Testis (tissue), 3 donors: ENCODE results near the gene OGG1. TPM values are rescaled to one million over a fixed set of nuclear protein-coding genes. Genes with fewer than 3 reads are reported as not detected.

Experiments used
- DNase-seq: peaks from one replicate; pipeline ENCODE4 v3.0.0-alpha.2; 2019
- H3K27ac ChIP-seq, 2 donors: fragments of 200-600 bp; sonication (generic); one replicate each; pipeline ENCODE4 v1.5.1; 2019
- H3K27me3 ChIP-seq: fragments of 200-600 bp; sonication (generic); one replicate; pipeline ENCODE4 v1.5.1; 2019
- H3K36me3 ChIP-seq: fragments of 200-600 bp; sonication (generic); one replicate; pipeline ENCODE4 v1.5.1; 2017; ENCODE audit warnings: low read depth; ENCODE audit errors: missing control alignments
- H3K4me1 ChIP-seq: fragments of 200-600 bp; sonication (generic); one replicate; pipeline ENCODE4 v1.5.1; 2019
- H3K4me3 ChIP-seq, 2 donors: fragments of 200-600 bp; sonication (generic); one replicate each; pipeline ENCODE4 v1.5.1; 2017 to 2019
- H3K9me3 ChIP-seq: fragments of 200-600 bp; sonication (generic); one replicate; pipeline ENCODE4 v1.5.1; 2017
- POLR2A ChIP-seq: fragments of 450-650 bp; IDR thresholded peaks from one replicate; pipeline ENCODE4 v1.6.1; 2017; ENCODE audit warnings: antibody characterized with exemption, mild to moderate bottlenecking, moderate library complexity
- WGBS, 2 donors: methylation state at CpG; one replicate each; pipeline ENCODE4 v1.1.5; 2018; 5-methylcytosine and 5-hydroxymethylcytosine counted together
- intact Hi-C: fragments of 100-400 bp; cut with DNase I; formaldehyde crosslinking; loops from one replicate; pipeline ENCODE4 v1.15.1; 2023; ENCODE audit warnings: low total_unique reads
- polyA plus RNA-seq: library from polyadenylated mRNA; stranded (reverse); fragments of 350-450 nt; fragmentation: Illumina TruSeq; extraction: RNeasy Lipid Tissue Mini Kit (QIAGEN cat#74804); gene quantifications from one replicate; pipeline ENCODE4 v1.2.3, GENCODE V29; 2014; ENCODE audit warnings: low read depth, low replicate concordance; ENCODE audit not compliant: insufficient read depth
- total RNA-seq, 2 donors: library from RNA; depleted of rRNA; stranded (reverse); fragments of >200 nt; gene quantifications; one replicate each; pipeline ENCODE4 v1.2.3, GENCODE V29; 2016
- TF ChIP-seq, protein P1 (sequence below), 3 experiments: fragments of 450-650 bp in 2 of 3; fragments of 200-600 bp in 1 of 3; sonication (generic) in 1 of 3; IDR thresholded peaks; one replicate each; pipeline ENCODE4 v1.5.1; 2016 to 2019; ENCODE audit warnings: antibody characterized with exemption in 3 of 3, mild to moderate bottlenecking in 2 of 3, moderate library complexity in 1 of 3

Gene OGG1
- total and polyA plus RNA-seq, 3 donors from 2014 or later = 18.8 to 36.4 (median 30.3) TPM

DNA sequence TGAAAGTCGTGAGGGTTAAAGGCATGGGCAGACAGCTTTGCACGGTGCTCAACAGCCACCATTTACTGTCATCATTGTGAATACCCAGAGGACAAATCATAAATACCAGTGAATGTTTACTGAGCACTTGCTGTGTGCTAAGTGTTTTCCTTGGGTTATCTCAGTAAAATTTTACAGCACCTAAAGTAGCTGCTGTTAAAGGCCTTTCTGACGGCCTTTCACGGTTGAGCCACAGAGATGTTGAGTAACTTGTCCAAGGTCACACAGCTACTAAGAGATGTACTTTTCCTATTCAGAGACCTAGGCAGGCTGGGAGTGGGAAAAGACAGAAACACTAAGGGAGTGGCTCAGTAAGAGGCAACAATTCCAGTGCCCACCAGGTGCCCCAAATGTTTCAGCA, 46.5 kb upstream of the OGG1 start:
- Histone ChIP-seq H3K9me3 (no peaks in the 10 kb centered on the region), H3K4me3 (no peak overlapping the region), H3K4me1 (no peaks in the 10 kb centered on the region), H3K36me3 (no peaks in the 10 kb centered on the region), H3K27me3 (no peaks in the 10 kb centered on the region), H3K27ac (no peak overlapping the region)
- intact Hi-C loops = no loop called here
- DNase-seq = no peak
- TF ChIP-seq, protein P1, sequence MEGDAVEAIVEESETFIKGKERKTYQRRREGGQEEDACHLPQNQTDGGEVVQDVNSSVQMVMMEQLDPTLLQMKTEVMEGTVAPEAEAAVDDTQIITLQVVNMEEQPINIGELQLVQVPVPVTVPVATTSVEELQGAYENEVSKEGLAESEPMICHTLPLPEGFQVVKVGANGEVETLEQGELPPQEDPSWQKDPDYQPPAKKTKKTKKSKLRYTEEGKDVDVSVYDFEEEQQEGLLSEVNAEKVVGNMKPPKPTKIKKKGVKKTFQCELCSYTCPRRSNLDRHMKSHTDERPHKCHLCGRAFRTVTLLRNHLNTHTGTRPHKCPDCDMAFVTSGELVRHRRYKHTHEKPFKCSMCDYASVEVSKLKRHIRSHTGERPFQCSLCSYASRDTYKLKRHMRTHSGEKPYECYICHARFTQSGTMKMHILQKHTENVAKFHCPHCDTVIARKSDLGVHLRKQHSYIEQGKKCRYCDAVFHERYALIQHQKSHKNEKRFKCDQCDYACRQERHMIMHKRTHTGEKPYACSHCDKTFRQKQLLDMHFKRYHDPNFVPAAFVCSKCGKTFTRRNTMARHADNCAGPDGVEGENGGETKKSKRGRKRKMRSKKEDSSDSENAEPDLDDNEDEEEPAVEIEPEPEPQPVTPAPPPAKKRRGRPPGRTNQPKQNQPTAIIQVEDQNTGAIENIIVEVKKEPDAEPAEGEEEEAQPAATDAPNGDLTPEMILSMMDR (IDR thresholded peaks at IDR 0.05) = no peak
- TF ChIP-seq POLR2A = no peak
- WGBS, 2 donors = 83 to 84% methylated on average over 4 of the region's 4 CpGs

DNA sequence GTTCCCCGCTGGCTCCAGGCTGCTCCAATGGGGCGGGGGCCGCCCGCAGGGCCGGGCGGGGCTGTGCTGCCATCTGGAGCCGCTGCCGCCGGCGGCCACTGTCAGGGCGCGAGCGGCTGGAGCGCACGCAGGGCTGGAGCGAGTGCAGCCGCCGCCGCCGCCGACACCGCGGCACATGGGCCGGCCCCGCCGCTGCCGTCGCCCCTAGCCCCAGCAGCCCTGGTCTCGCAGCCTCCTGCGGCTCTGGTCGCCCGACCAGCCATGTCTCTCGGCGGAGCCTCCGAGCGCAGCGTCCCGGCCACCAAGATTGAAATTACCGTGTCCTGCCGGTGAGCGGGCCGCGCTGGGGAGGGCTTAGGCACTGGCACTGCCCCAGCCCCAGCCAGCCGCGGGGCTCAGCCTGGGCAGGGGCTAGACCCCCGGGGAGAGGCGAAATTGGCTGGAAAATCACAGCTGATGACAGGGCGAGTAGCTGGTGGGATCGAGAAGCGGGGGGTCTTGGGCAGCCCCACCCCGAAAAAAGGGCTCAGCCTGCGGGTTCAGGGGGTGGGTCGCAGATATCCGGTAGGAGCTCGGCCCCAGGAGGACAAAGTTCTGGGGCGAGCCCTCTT, 45.9 kb upstream of the OGG1 start, which contains the start of gene CPNE9:
Gene CPNE9 (plus strand): TSS at position 98 of the 611 bp plus-strand sequence. CDS start 164 bp downstream, at position 262.
- WGBS, 2 donors = 2 to 3% methylated on average over 13 to 48 of the region's 56 CpGs
- H3K27ac ChIP-seq = no peak within 1 kb of the TSS
- H3K36me3 ChIP-seq = no peaks in the 10 kb centered on the region
- intact Hi-C loops = no loop called here
- H3K4me1 ChIP-seq = no peaks in the 10 kb centered on the region
- no peak for DNase-seq
- H3K9me3 ChIP-seq = no peaks in the 10 kb centered on the region
- TF ChIP-seq, protein P1 (IDR thresholded peaks at IDR 0.05) = no peak
- TF ChIP-seq POLR2A = no peak
- H3K4me3 ChIP-seq = peak within 1 kb of the TSS; percentile 6 to 29
- no peaks in the 10 kb centered on the region for H3K27me3 ChIP-seq

DNA sequence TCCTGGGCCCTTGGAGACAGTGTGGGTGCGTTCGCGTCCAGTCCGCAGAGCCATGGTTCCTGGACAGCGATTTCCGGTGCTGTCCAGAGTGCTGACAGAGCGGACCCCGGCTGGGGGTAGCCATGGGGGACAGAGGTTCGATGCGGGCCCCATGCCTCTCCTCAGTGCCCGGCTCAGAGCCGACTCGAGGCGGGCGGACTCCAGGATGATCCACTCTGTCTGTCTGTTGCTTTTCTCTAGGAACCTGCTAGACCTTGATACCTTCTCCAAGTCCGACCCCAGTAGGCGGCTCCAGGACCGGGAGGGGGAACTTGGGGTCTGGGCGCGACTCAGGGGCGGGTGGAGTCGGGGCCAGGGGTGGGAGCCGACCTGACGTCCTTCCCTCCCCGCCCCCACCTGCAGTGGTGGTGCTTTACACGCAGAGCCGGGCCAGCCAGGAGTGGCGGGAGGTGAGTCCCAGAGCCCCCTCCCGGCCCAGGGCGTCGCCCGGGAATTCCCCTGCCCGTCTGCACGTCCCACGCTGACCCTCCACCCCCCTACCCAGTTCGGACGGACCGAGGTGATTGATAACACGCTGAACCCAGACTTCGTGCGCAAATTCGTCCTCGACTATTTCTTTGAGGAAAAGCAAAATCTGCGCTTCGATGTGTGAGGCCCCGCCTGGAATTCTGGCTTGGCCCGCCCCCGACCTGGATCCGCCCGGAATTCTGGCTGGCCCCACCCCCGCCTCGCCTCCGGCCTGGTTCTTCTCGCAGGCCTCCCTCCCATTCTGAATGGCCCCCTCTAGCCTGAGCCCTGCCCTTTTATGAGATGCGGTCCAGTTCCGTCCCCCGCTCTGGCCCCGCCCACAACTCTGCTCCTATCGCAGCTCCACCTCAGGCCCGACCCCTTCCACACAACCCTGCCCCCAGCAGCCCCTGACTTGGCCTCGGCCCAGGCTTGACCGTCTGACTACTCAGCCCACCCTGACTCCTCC, 45.1 kb upstream of the OGG1 start:
- H3K4me1 ChIP-seq = no peaks in the 10 kb centered on the region
- H3K27me3 ChIP-seq = no peaks in the 10 kb centered on the region
- intact Hi-C loops = no loop called here
- peak overlapping the region; percentile 6 to 29 for H3K4me3 ChIP-seq
- no peaks in the 10 kb centered on the region for H3K36me3 ChIP-seq
- peak; percentile 51 for DNase-seq
- TF ChIP-seq, protein P1 (IDR thresholded peaks at IDR 0.05) = no peak
- TF ChIP-seq POLR2A = no peak
- no peaks in the 10 kb centered on the region for H3K9me3 ChIP-seq
- 2% methylated on average over 19 to 61 of the region's 62 CpGs for WGBS, 2 donors
- no peak overlapping the region for H3K27ac ChIP-seq

DNA sequence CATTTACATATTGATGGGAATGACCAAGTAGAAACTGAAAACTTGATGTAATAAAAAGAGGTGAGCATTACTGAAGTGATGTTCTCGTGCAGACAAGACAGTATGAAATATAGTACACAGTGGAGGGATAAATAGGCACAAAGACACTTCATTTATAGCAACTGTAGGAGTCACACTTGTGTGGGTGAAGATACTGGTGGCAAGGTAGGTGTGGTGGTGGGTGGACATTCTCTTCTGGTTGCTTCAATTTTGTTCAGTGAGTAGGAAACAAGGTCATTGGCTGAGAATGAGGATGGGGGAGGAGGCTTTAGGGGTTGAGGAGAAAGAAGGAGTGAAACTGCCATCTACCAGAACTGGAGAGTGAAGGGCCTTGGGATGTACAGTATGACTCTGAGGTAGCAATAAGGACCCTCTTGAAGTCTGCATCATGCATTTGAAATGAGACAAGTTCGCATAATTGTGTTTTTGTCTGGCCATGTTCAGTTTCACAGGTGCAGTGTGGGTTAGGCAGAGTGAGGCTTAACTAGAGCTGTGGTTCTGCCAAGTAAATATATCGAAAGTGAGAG, 39.5 kb upstream of the OGG1 start:
- no peaks in the 10 kb centered on the region for H3K36me3 ChIP-seq
- no peaks in the 10 kb centered on the region for H3K4me1 ChIP-seq
- no peak overlapping the region for H3K27ac ChIP-seq
- TF ChIP-seq, protein P1 (IDR thresholded peaks at IDR 0.05) = no peak
- no peak for TF ChIP-seq POLR2A
- intact Hi-C loops = no loop called here
- no peak for DNase-seq
- no peaks in the 10 kb centered on the region for H3K9me3 ChIP-seq
- WGBS, 2 donors = 83 to 91% methylated on average over 3 of the region's 3 CpGs
- no peaks in the 10 kb centered on the region for H3K27me3 ChIP-seq
- H3K4me3 ChIP-seq = no peak overlapping the region
